Endothelial cell of umbilical vein (primary cell): Measurements from ENCODE around the gene MPZL2.
A peak's percentile ranks its signal among the peaks of the same experiment; 100 is the strongest.

Source experiments
- EZH2 ChIP-seq: IDR thresholded peaks from 2 replicates; pipeline ENCODE4 v1.6.1; 2012; ENCODE audit warnings: borderline replicate concordance, low read depth, mild to moderate bottlenecking, moderate library complexity, low read length, inconsistent platforms; ENCODE audit not compliant: severe bottlenecking
- GATA2 ChIP-seq: IDR thresholded peaks from 2 replicates; pipeline ENCODE4 v1.7.0; 2011; ENCODE audit warnings: low read depth, mild to moderate bottlenecking, moderate library complexity, mixed read lengths, low read length; ENCODE audit not compliant: insufficient read length, insufficient read depth
- JUN ChIP-seq: IDR thresholded peaks from 2 replicates; pipeline ENCODE4 v1.6.1; 2011; ENCODE audit warnings: borderline replicate concordance, low read depth; ENCODE audit not compliant: insufficient read length, insufficient read depth
- MAX ChIP-seq: IDR thresholded peaks from 2 replicates; pipeline ENCODE4 v1.6.1; 2011; ENCODE audit not compliant: insufficient read depth, insufficient read length
- MYC ChIP-seq: IDR thresholded peaks from one replicate; pipeline ENCODE4 v1.6.1; 2011; ENCODE audit warnings: mild to moderate bottlenecking, low read depth, low read length
- POLR2A ChIP-seq: IDR thresholded peaks from 2 replicates; pipeline ENCODE4 v1.6.1; 2012; ENCODE audit warnings: low read depth, mild to moderate bottlenecking, control low read depth, low read length
- POLR2AphosphoS5 ChIP-seq: IDR thresholded peaks from 2 replicates; pipeline ENCODE4 v1.6.1; 2012; ENCODE audit warnings: low read depth, mild to moderate bottlenecking, control low read depth, low read length, moderate library complexity; ENCODE audit not compliant: insufficient read depth
- TF ChIP-seq, protein P1 (sequence below), 2 donors: IDR thresholded peaks; 1 replicate in 1 of 2; 2 replicates in 1 of 2; pipeline ENCODE4 v1.5.1; 2011; ENCODE audit warnings: low read length in 2 of 2, mild to moderate bottlenecking in 2 of 2, moderate library complexity in 2 of 2, control low read depth in 1 of 2, inconsistent platforms in 1 of 2, low read depth in 1 of 2; ENCODE audit not compliant: insufficient read depth in 1 of 2; ENCODE audit errors: extremely low read depth in 1 of 2

DNA sequence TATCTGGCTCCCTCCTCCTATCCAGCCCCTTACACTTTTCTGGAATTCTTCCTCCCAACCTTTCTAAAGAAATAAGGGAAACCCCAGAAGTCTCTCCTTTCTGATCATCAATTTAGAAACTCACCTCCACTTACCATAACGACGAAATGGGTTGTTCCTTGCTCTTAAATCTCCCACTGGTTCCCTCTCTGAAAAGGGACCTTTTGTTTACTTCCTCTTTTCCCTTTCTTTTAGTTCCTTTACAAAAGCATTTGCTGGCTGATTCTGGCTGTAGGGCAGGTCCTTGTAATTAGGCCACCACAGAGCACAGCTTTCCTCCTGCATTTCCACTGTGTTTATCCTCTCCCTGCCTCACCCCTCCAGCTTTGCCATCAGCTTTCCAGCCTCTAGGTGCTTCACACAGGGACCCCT is 51.3 kb downstream of the MPZL2 start:
- TF ChIP-seq, protein P1, sequence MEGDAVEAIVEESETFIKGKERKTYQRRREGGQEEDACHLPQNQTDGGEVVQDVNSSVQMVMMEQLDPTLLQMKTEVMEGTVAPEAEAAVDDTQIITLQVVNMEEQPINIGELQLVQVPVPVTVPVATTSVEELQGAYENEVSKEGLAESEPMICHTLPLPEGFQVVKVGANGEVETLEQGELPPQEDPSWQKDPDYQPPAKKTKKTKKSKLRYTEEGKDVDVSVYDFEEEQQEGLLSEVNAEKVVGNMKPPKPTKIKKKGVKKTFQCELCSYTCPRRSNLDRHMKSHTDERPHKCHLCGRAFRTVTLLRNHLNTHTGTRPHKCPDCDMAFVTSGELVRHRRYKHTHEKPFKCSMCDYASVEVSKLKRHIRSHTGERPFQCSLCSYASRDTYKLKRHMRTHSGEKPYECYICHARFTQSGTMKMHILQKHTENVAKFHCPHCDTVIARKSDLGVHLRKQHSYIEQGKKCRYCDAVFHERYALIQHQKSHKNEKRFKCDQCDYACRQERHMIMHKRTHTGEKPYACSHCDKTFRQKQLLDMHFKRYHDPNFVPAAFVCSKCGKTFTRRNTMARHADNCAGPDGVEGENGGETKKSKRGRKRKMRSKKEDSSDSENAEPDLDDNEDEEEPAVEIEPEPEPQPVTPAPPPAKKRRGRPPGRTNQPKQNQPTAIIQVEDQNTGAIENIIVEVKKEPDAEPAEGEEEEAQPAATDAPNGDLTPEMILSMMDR (IDR thresholded peaks at IDR 0.05; ENCODE audit: extremely low read depth in 1 of 2, insufficient read depth in 1 of 2, low read depth in 1 of 2, low read length in 2 of 2) = no peak
- TF ChIP-seq EZH2 = peak; percentile 11
- no peak for TF ChIP-seq GATA2
- no peak for TF ChIP-seq POLR2A
- no peak for TF ChIP-seq POLR2AphosphoS5
- no peak for TF ChIP-seq JUN
- no peak for TF ChIP-seq MAX
- TF ChIP-seq MYC = no peak
